PC-9 (cell line): ENCODE measurements around the gene BOC. TPM values are rescaled to one million over a fixed set of nuclear protein-coding genes. Genes with fewer than 3 reads are reported as not detected.

Experiments used
- BruUV-seq: library from RNA; stranded (reverse); fragments of 400-500 nt; replicated peaks from 2 replicates; lab custom pipeline; 2021; lab: Mats Ljungman, UMichigan
- CTCF ChIA-PET: fragments of 300-600 bp; sonication (Branson Sonifier 250); formaldehyde crosslinking; loops from one replicate; lab custom pipeline; 2022; ENCODE audit warnings: antibody characterized with exemption; lab: Charles Lee
- POLR2A ChIA-PET: fragments of 300-600 bp; sonication (Branson Sonifier 250); formaldehyde crosslinking; loops from one replicate; lab custom pipeline; 2022; ENCODE audit warnings: antibody characterized with exemption; ENCODE audit not compliant: unreplicated experiment; lab: Charles Lee
- DNase-seq, 2 experiments: peaks; one replicate each; pipeline versions ENCODE4 v3.0.0 to v3.0.0-alpha.2; 2015 to 2022; ENCODE audit warnings: mixed read lengths in 1 of 2
- H2AFZ ChIP-seq: fragments of 200-600 bp; sonication (generic); 2 replicates; pipeline ENCODE4 v1.8.1; 2017; ENCODE audit warnings: antibody characterized with exemption
- H3F3A ChIP-seq: fragments of 200-600 bp; sonication (generic); 2 replicates; pipeline ENCODE4 v1.8.1; 2017; ENCODE audit warnings: antibody characterized with exemption, mild to moderate bottlenecking, low read depth; ENCODE audit not compliant: insufficient read depth
- H3K27ac ChIP-seq: fragments of 200-600 bp; sonication (generic); 2 replicates; pipeline ENCODE4 v1.6.1; 2016; ENCODE audit warnings: mixed run types
- H3K27me3 ChIP-seq: fragments of 200-600 bp; sonication (generic); 2 replicates; pipeline ENCODE4 v1.6.1; 2016; ENCODE audit warnings: low read depth, mixed run types; ENCODE audit not compliant: insufficient read depth
- H3K36me3 ChIP-seq: fragments of 200-600 bp; sonication (generic); 2 replicates; pipeline ENCODE4 v1.6.1; 2016; ENCODE audit warnings: low read depth, mixed run types
- H3K4me1 ChIP-seq: fragments of 200-600 bp; sonication (generic); replicated peaks from 2 replicates; pipeline ENCODE4 v1.6.1; 2016; ENCODE audit warnings: mixed run types; ENCODE audit not compliant: insufficient read depth
- H3K4me2 ChIP-seq: fragments of 200-600 bp; sonication (generic); 2 replicates; pipeline ENCODE4 v1.6.1; 2017; ENCODE audit warnings: mixed run types
- H3K4me3 ChIP-seq: fragments of 200-600 bp; sonication (generic); 2 replicates; pipeline ENCODE4 v1.6.1; 2016; ENCODE audit warnings: mixed run types
- H3K79me2 ChIP-seq: fragments of 200-600 bp; sonication (generic); 2 replicates; pipeline ENCODE4 v1.6.1; 2017; ENCODE audit warnings: low read depth, mixed run types
- H3K9me2 ChIP-seq: fragments of 200-600 bp; sonication (generic); 2 replicates; pipeline ENCODE4 v1.8.1; 2017; ENCODE audit warnings: mild to moderate bottlenecking; ENCODE audit not compliant: insufficient read depth
- H3K9me3 ChIP-seq: fragments of 200-600 bp; sonication (generic); 2 replicates; pipeline ENCODE4 v1.8.1; 2016; ENCODE audit warnings: low read depth; ENCODE audit not compliant: insufficient read depth
- H4K20me1 ChIP-seq: fragments of 200-600 bp; sonication (generic); 2 replicates; pipeline ENCODE4 v1.8.1; 2017; ENCODE audit not compliant: insufficient read depth
- CTCF ChIP-seq: fragments of 200-600 bp; sonication (generic); conservative IDR thresholded peaks from 2 replicates; pipeline ENCODE4 v1.6.1; 2017; ENCODE audit warnings: mixed run types, antibody characterized with exemption, mild to moderate bottlenecking, moderate library complexity
- EZH2 ChIP-seq: fragments of 200-600 bp; sonication (generic); IDR thresholded peaks from 2 replicates; pipeline ENCODE4 v1.8.0; 2017; ENCODE audit warnings: antibody characterized with exemption, low read depth
- intact Hi-C: fragments of 100-400 bp; cut with micrococcal nuclease; formaldehyde crosslinking; loops from one replicate; pipeline ENCODE4 v1.10.0; 2022; ENCODE audit not compliant: unreplicated experiment
- total RNA-seq: library from RNA; stranded (reverse); gene quantifications from 2 replicates; pipeline ENCODE4 v1.2.3, GENCODE V29; 2021

The BOC gene
- total RNA-seq, 1 experiment from 2014 or later, result 3.0 TPM

DNA sequence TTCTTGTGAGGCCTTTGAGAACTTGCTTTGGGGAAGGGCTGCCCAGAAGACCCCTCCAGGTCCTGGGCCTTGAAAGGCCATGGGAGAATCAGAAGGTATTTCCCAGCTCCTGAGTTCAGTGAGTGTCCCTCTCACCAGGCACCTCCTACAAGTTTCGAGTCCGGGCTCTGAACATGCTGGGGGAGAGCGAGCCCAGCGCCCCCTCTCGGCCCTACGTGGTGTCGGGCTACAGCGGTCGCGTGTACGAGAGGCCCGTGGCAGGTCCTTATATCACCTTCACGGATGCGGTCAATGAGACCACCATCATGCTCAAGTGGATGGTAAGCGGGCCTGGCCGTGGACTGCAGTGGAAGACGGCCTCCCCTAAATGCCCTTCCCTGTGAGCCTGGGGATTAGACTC lies 68.3 kb downstream of the BOC start:
- Histone ChIP-seq H4K20me1 (no peaks in the 10 kb centered on the region), H3K9me2 (no peaks in the 10 kb centered on the region), H3K36me3 (no peaks in the 10 kb centered on the region), H3K9me3 (no peaks in the 10 kb centered on the region), H3K4me3 (no peak overlapping the region), H3F3A (no peaks in the 10 kb centered on the region), H2AFZ (no peak overlapping the region), H3K27me3 (no peaks in the 10 kb centered on the region), H3K4me2 (no peak overlapping the region), H3K79me2 (no peaks in the 10 kb centered on the region), H3K4me1 (0 out of 2 replicates have a peak, but pooled peaks cover 8% of the 10 kb centered on the region), H3K27ac (no peak overlapping the region)
- TF ChIP-seq EZH2, result no peak
- TF ChIP-seq CTCF, result no peak
- DNase-seq, result no peak
- ChIA-PET POLR2A (no interaction called here), CTCF (no interaction called here)
- no TSS peak for BruUV-seq
- intact Hi-C loops, result loop anchor here (5.0 kb wide), 2 partner anchors 47 to 132 kb away; no protein-coding TSS in a partner anchor

GRCh38 chr3:113283306-113283705 lies 71.9 kb downstream of the BOC start:
- intact Hi-C loops, result no loop called here

DNA sequence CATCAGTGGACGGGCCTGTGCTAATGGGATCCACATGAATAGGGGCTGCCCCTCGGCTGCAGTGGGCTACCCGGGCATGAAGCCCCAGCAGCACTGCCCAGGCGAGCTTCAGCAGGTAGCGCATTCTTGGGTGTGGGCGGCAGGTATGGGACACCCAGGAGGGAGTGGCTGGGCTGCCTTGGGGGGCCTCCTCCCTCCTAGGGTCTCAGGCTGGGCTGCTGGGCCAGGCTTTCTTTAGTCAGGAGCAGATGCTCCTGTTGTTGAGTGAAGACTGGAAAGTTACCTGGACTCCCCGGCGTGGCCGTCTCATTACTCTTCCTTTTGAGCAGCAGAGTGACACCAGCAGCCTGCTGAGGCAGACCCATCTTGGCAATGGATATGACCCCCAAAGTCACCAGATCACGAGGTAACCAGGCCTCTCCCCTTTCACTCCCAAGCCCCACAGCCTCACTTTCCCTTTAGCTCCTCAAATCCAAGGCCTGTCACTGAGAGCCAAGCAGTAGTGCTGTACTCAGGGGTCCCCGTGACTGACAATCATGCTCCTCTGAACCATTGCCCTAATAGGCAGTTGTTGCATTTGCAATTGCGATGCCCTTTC lies 73.2 kb downstream of the BOC start:
- no peaks in the 10 kb centered on the region for H3K79me2 ChIP-seq

More at GRCh38 chr3:113283306-113283705, 71.9 kb downstream of the BOC start:
- H3K36me3 ChIP-seq, result no peaks in the 10 kb centered on the region
- POLR2A ChIA-PET, result no interaction called here
- H3F3A ChIP-seq, result no peaks in the 10 kb centered on the region
- CTCF ChIA-PET, result no interaction called here
- no peaks in the 10 kb centered on the region for H3K9me3 ChIP-seq
- TF ChIP-seq CTCF (no peak), EZH2 (no peak)
- no peak overlapping the region for H3K4me2 ChIP-seq
- no peak overlapping the region for H3K27ac ChIP-seq
- H3K79me2 ChIP-seq, result no peaks in the 10 kb centered on the region
- peaks cover 12% of the 10 kb centered on the region for H3K4me1 ChIP-seq
- no TSS peak for BruUV-seq
- H4K20me1 ChIP-seq, result no peaks in the 10 kb centered on the region
- H3K4me3 ChIP-seq, result no peak overlapping the region
- no peaks in the 10 kb centered on the region for H3K27me3 ChIP-seq
- no peak for DNase-seq
- no peak overlapping the region for H2AFZ ChIP-seq
- H3K9me2 ChIP-seq, result no peaks in the 10 kb centered on the region

More for the DNA sequence above, 73.2 kb downstream of the BOC start:
- Histone ChIP-seq H3K4me1 (peaks cover 12% of the 10 kb centered on the region), H3K4me2 (no peak overlapping the region), H3K4me3 (no peak overlapping the region), H3K27ac (no peak overlapping the region), H3K9me3 (no peaks in the 10 kb centered on the region), H3K36me3 (no peaks in the 10 kb centered on the region), H3F3A (no peaks in the 10 kb centered on the region), H3K9me2 (no peaks in the 10 kb centered on the region), H2AFZ (no peak overlapping the region), H3K27me3 (no peaks in the 10 kb centered on the region), H4K20me1 (no peaks in the 10 kb centered on the region)
- POLR2A ChIA-PET, result no interaction called here
- CTCF ChIA-PET, result no interaction called here
- no TSS peak for BruUV-seq
- intact Hi-C loops, result loop anchor here (5.0 kb wide), 1 partner anchor 247 kb away; no protein-coding TSS in a partner anchor
- no peak for DNase-seq
- TF ChIP-seq CTCF (no peak), EZH2 (no peak)
